ENCODE data around the gene LATS2. TPM values are rescaled to one million over a fixed set of nuclear protein-coding genes. Genes with fewer than 3 reads are reported as not detected.

The LATS2 gene
- total and polyA plus RNA-seq, 11 donors: 7.8 to 35.6 (median 25.8) TPM

DNA sequence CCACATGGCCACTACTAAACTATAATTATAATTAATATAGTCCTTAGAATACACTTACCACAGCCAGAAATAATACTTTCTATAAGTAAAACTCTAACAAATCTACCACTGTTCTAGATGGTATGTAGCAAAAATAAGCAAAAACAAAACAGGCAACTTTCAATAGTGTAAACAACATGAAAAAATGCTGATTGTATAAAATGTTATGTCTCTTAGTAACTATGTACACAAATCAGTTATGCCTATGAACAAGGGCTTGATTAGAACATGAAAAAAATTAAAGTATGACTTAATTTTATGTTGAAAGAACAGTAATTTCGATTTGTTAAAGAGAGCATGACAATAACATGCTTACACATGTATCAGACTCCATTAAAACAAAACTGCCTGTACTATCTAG, 60.7 kb downstream of the LATS2 start:
- DNase-seq (no peak), ATAC-seq (no peak)
- TF ChIP-seq, protein P1, sequence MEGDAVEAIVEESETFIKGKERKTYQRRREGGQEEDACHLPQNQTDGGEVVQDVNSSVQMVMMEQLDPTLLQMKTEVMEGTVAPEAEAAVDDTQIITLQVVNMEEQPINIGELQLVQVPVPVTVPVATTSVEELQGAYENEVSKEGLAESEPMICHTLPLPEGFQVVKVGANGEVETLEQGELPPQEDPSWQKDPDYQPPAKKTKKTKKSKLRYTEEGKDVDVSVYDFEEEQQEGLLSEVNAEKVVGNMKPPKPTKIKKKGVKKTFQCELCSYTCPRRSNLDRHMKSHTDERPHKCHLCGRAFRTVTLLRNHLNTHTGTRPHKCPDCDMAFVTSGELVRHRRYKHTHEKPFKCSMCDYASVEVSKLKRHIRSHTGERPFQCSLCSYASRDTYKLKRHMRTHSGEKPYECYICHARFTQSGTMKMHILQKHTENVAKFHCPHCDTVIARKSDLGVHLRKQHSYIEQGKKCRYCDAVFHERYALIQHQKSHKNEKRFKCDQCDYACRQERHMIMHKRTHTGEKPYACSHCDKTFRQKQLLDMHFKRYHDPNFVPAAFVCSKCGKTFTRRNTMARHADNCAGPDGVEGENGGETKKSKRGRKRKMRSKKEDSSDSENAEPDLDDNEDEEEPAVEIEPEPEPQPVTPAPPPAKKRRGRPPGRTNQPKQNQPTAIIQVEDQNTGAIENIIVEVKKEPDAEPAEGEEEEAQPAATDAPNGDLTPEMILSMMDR (IDR thresholded peaks at IDR 0.05): no peak
- TF ChIP-seq POLR2A (IDR thresholded peaks at IDR 0.05): no peak
- 88 to 96% (median 93%) methylated on average over 1 of the region's 1 CpG for WGBS, 4 donors
- Histone ChIP-seq H3K9me3 (peaks cover 0 to 9% (median 0%) of the 10 kb centered on the region in 12 donors), H3K27me3 (no peaks in the 10 kb centered on the region), H3K27ac (no peak overlapping the region), H3K4me3 (no peak overlapping the region), H3K36me3 (peaks cover 0 to 13% (median 0%) of the 10 kb centered on the region in 9 donors), H3K4me1 (peaks cover 0 to 50% (median 34%) of the 10 kb centered on the region in 12 donors)
- intact Hi-C loops (cut with DNase I): loop anchor here in 1 of 10 donors (5.0 kb wide), 1 partner anchor 42 kb away; no protein-coding TSS in a partner anchor

DNA sequence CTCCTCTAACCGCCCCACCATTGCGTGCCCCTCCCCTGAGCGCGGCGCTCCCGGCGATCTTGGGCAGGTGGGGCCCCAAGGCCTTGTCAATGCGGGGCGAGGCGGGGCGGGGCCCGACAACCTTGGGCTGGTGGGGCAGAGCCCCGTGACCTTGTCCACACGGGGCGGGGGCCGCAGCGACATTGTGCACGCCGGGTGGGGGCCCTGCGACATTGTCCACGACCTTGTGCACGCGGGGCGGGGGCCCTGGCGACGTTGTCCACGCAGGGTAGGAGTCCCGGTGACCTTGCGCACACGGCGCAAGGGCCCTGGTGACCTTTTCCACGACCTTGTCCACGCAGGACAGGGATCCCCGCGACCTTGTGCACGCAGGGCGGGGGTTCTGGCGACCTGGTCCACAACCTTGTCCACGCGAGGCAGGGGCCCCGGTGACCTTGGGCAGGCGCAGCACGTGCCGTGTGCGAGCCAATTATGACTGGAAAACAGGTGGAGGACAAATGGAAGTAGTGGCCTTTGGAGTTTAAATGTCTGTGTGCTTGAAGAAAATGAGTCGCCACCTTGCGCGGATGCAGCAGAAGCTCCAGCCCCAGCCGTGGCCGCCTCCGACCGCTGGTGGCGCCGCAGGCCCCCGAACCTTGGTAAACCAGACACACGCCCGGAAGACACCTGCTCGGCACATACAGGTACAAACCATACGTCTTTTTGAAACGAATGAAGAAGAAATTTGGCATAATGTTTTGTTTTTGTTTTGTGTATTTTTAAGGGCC, 62.6 kb downstream of the LATS2 start:
- Histone ChIP-seq H3K27ac (peak overlapping the region in 5 of 12 donors; percentile 0 to 76 (median 70)), H3K4me1 (peaks cover 0 to 46% (median 23%) of the 10 kb centered on the region in 12 donors), H3K36me3 (peaks cover 0 to 19% (median 5%) of the 10 kb centered on the region in 9 donors), H3K4me3 (no peak overlapping the region), H3K9me3 (peaks cover 0 to 9% (median 0%) of the 10 kb centered on the region in 12 donors), H3K27me3 (no peaks in the 10 kb centered on the region)
- intact Hi-C loops (cut with DNase I): no loop called here
- ATAC-seq (peak in 1 of 4 donors; percentile 14), DNase-seq (no peak)
- 94 to 97% (median 95%) methylated on average over 40 to 60 of the region's 60 CpGs for WGBS, 4 donors
- no peak for TF ChIP-seq POLR2A (IDR thresholded peaks at IDR 0.05)
- TF ChIP-seq, protein P1 (IDR thresholded peaks at IDR 0.05): no peak

DNA sequence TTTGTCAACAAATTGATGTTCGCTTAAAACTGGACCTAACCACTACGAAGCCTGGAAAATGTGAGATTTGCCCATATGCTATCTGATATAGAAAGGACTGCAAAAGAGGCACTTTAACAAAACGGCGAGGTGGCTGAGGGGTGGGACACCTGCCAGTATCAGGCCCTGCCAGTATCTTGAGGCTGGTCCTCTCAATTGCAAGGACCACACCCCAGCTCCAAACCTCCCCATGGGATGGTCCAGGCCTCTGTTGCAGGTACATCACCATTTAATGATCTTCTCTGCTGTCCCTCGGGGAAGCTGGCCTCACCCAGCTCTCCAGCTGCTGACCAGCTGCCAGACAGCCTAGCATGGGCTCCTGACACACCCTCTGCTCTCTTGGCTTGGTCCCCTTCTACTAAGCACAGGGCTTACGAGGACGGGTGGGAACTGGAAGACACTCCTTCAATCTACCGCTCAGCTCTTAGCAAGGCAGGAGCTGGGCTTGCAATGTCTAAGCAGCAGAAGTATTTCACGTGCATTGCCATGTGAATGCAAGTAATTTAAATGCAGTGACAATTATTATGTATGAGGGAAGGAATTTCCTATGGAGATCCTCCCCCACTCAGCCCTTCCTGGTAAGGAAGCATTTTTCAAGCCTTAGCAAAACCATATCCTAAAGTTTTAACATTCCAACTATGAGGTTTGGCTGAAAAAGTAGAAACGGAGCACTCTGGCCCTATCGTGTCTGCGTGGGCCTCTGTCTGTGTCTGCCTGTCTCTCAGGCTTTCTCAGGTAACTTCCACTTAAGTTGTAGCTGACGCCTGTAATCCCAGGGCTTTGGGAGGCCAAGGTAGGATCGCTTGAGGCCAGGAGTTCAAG, 63.9 kb downstream of the LATS2 start:
- whole genome bisulfite sequencing, 4 donors: 45 to 53% (median 48%) methylated on average over 13 to 14 of the region's 14 CpGs
- peaks cover 0 to 9% (median 0%) of the 10 kb centered on the region in 12 donors for H3K9me3 ChIP-seq
- TF ChIP-seq, protein P1 (IDR thresholded peaks at IDR 0.05): no peak
- TF ChIP-seq POLR2A (IDR thresholded peaks at IDR 0.05): no peak

More for the DNA sequence above, 63.9 kb downstream of the LATS2 start:
- Histone ChIP-seq H3K27me3 (no peaks in the 10 kb centered on the region), H3K4me3 (no peak overlapping the region), H3K27ac (peak overlapping the region in 8 of 12 donors; percentile 0 to 76 (median 52)), H3K36me3 (peaks cover 0 to 19% (median 5%) of the 10 kb centered on the region in 9 donors), H3K4me1 (peaks cover 0 to 53% (median 23%) of the 10 kb centered on the region in 12 donors)
- ATAC-seq: peak; percentile 45 to 79 (median 76)
- DNase-seq: peak in 3 of 5 donors; percentile 34 to 82 (median 59)
- intact Hi-C loops (cut with DNase I): no loop called here
